Endothelial cell of umbilical vein (primary cell): ENCODE results near the gene MTREX. TPM values are rescaled to one million over a fixed set of nuclear protein-coding genes. Genes with fewer than 3 reads are reported as not detected.

Source experiments
- BruUV-seq: library from RNA; stranded (reverse); fragments of 400-500 nt; replicated peaks from 2 replicates; lab custom pipeline; 2021; lab: Mats Ljungman, UMichigan
- CTCF ChIA-PET: fragments of 300-600, 350-600 bp; sonication (Branson Sonifier 250); formaldehyde crosslinking; loops from one replicate; lab custom pipeline; 2021; ENCODE audit warnings: antibody characterized with exemption, inconsistent platforms; lab: Charles Lee
- POLR2A ChIA-PET: fragments of 300-600, 350-600 bp; sonication (Branson Sonifier 250); formaldehyde crosslinking; loops from one replicate; lab custom pipeline; 2021; ENCODE audit warnings: antibody characterized with exemption, inconsistent platforms; lab: Charles Lee
- DNase-seq: peaks from one replicate; pipeline ENCODE4 v3.0.0-alpha.2; 2011; ENCODE audit warnings: low read depth, low spot score
- FAIRE-seq: peaks from 2 replicates; lab custom pipeline; 2011; peaks lifted over from hg19 to GRCh38; lab: Jason Lieb, UNC
- H2AFZ ChIP-seq: 2 replicates; pipeline ENCODE4 v1.6.0; 2012; ENCODE audit warnings: low read depth, low read length, control low read depth, inconsistent platforms
- H3K27ac ChIP-seq: 2 replicates; pipeline ENCODE4 v1.5.1; 2011; ENCODE audit warnings: low read depth, mild to moderate bottlenecking, control low read depth, low read length, moderate library complexity; ENCODE audit not compliant: insufficient read depth
- H3K27me3 ChIP-seq, 2 experiments: 2 replicates each; pipeline versions ENCODE4 v1.6.0 to v1.6.1; 2011; ENCODE audit warnings: low read length in 2 of 2, mixed read lengths in 1 of 2; ENCODE audit not compliant: control insufficient read depth in 2 of 2, insufficient read depth in 2 of 2
- H3K36me3 ChIP-seq, 2 experiments: 2 replicates in 1 of 2; 3 replicates in 1 of 2; pipeline ENCODE4 v1.5.1; 2011; ENCODE audit warnings: low read length in 2 of 2, mild to moderate bottlenecking in 1 of 2, moderate library complexity in 1 of 2; ENCODE audit not compliant: control insufficient read depth in 2 of 2, insufficient read depth in 2 of 2; ENCODE audit errors: extremely low read depth in 1 of 2
- H3K4me1 ChIP-seq: 3 replicates; pipeline ENCODE4 v1.5.1; 2011; ENCODE audit warnings: mild to moderate bottlenecking, low read length; ENCODE audit not compliant: control insufficient read depth, insufficient read depth; ENCODE audit errors: extremely low read depth
- H3K4me2 ChIP-seq: 2 replicates; pipeline ENCODE4 v1.6.1; 2011; ENCODE audit warnings: low read length, control low read depth, mixed read lengths; ENCODE audit not compliant: insufficient read depth
- H3K4me3 ChIP-seq, 3 experiments: fragments of 200-600 bp in 1 of 3; sonication (generic), shearing (Covaris generic) in 1 of 3; replicated peaks in 1 of 3; 2 replicates each; pipeline ENCODE4 v1.5.1; 2011 to 2016; ENCODE audit warnings: control low read depth in 3 of 3, low read length in 3 of 3, mild to moderate bottlenecking in 2 of 3, inconsistent platforms in 1 of 3, low read depth in 1 of 3, moderate library complexity in 1 of 3; ENCODE audit not compliant: insufficient read depth in 1 of 3
- H3K79me2 ChIP-seq: 2 replicates; pipeline ENCODE4 v1.6.0; 2012; ENCODE audit warnings: low read length, inconsistent platforms; ENCODE audit not compliant: control insufficient read depth, insufficient read depth
- H3K9ac ChIP-seq: replicated peaks from 2 replicates; pipeline ENCODE3; 2011; ENCODE audit warnings: low read length, control low read depth; ENCODE audit not compliant: insufficient read depth; ENCODE audit errors: extremely low read depth
- H3K9me1 ChIP-seq: replicated peaks from 3 replicates; pipeline ENCODE4 v1.6.0; 2011; ENCODE audit warnings: mild to moderate bottlenecking, low read length; ENCODE audit not compliant: control insufficient read depth, insufficient read depth; ENCODE audit errors: extremely low read depth
- H3K9me3 ChIP-seq: replicated peaks from 2 replicates; pipeline ENCODE4 v1.5.1; 2012; ENCODE audit warnings: low read length, inconsistent platforms; ENCODE audit not compliant: control insufficient read depth, insufficient read depth
- H4K20me1 ChIP-seq: replicated peaks from 2 replicates; pipeline ENCODE3; 2011; ENCODE audit warnings: mild to moderate bottlenecking, low read length; ENCODE audit not compliant: control insufficient read depth, insufficient read depth; ENCODE audit errors: extremely low read depth
- EZH2 ChIP-seq: IDR thresholded peaks from 2 replicates; pipeline ENCODE4 v1.6.1; 2012; ENCODE audit warnings: borderline replicate concordance, low read depth, mild to moderate bottlenecking, moderate library complexity, low read length, inconsistent platforms; ENCODE audit not compliant: severe bottlenecking
- FOS ChIP-seq: IDR thresholded peaks from 2 replicates; pipeline ENCODE4 v1.6.1; 2011; ENCODE audit warnings: mild to moderate bottlenecking, low read length, moderate library complexity, borderline replicate concordance; ENCODE audit not compliant: insufficient read depth
- GATA2 ChIP-seq: IDR thresholded peaks from 2 replicates; pipeline ENCODE4 v1.7.0; 2011; ENCODE audit warnings: low read depth, mild to moderate bottlenecking, moderate library complexity, mixed read lengths, low read length; ENCODE audit not compliant: insufficient read length, insufficient read depth
- JUN ChIP-seq: IDR thresholded peaks from 2 replicates; pipeline ENCODE4 v1.6.1; 2011; ENCODE audit warnings: borderline replicate concordance, low read depth; ENCODE audit not compliant: insufficient read length, insufficient read depth
- MYC ChIP-seq: IDR thresholded peaks from one replicate; pipeline ENCODE4 v1.6.1; 2011; ENCODE audit warnings: mild to moderate bottlenecking, low read depth, low read length
- POLR2A ChIP-seq: IDR thresholded peaks from 2 replicates; pipeline ENCODE4 v1.6.1; 2012; ENCODE audit warnings: low read depth, mild to moderate bottlenecking, control low read depth, low read length
- POLR2AphosphoS5 ChIP-seq: IDR thresholded peaks from 2 replicates; pipeline ENCODE4 v1.6.1; 2012; ENCODE audit warnings: low read depth, mild to moderate bottlenecking, control low read depth, low read length, moderate library complexity; ENCODE audit not compliant: insufficient read depth
- dilution Hi-C: fragments of 300-500 bp; cut with MboI; formaldehyde crosslinking; loops from one replicate; pipeline ENCODE4 v1.15.0; 2019; ENCODE audit warnings: low sequenced_read_pairs; ENCODE audit not compliant: extremely low pct_ligation_motif_present
- intact Hi-C: fragments of 100-400 bp; cut with micrococcal nuclease; formaldehyde crosslinking; loops from one replicate; pipeline ENCODE4 v1.10.0; 2022
- polyA plus RNA-seq, 4 experiments: library from polyadenylated mRNA; depleted of rRNA in 3 of 4; stranded (reverse) in 3 of 4; unstranded in 1 of 4; fragments of >200 nt; gene quantifications; 2 replicates each; pipeline versions ENCODE4 v1.2.1 to v1.2.3, GENCODE V29; 2011 to 2012; ENCODE audit warnings: missing spikeins in 1 of 4
- total RNA-seq: library from RNA; stranded (reverse); gene quantifications from 2 replicates; pipeline ENCODE4 v1.2.3, GENCODE V29; 2021
- TF ChIP-seq, protein P1 (sequence below): IDR thresholded peaks from 2 replicates; pipeline ENCODE4 v1.6.1; 2011; ENCODE audit not compliant: insufficient read depth, insufficient read length
- TF ChIP-seq, protein P2 (sequence below), 2 donors: IDR thresholded peaks; 1 replicate in 1 of 2; 2 replicates in 1 of 2; pipeline ENCODE4 v1.5.1; 2011; ENCODE audit warnings: low read length in 2 of 2, mild to moderate bottlenecking in 2 of 2, moderate library complexity in 2 of 2, control low read depth in 1 of 2, inconsistent platforms in 1 of 2, low read depth in 1 of 2; ENCODE audit not compliant: insufficient read depth in 1 of 2; ENCODE audit errors: extremely low read depth in 1 of 2

Gene MTREX
- total and polyA plus RNA-seq, 2 donors (not counting 3 experiments of a cell fraction or from before 2014, with no cell fraction given): 9.8 to 76.3 TPM

DNA sequence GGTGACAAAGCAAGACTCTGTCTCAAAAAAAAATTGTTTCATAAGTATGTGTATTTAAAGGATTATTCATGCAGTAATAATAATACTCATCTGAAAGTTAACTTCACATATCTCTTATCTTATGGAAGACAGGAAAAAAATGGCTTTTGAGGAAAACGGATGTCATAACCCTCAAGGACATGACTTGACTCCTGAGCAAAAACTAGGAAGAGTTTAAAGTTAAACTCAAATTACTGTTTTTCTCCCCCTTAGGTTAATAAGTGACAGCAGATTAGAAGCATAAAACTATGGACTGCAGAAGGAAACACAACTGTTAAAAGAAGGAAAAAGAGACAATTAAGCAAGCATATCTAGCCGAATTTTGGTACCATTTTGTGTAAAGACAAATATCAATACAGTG lies 16.8 kb upstream of the MTREX start:
- Histone ChIP-seq H3K4me2 (no peak overlapping the region), H2AFZ (no peak overlapping the region), H3K79me2 (no peaks in the 10 kb centered on the region), H3K4me3 (no peak overlapping the region), H3K9me3 (no peaks in the 10 kb centered on the region), H3K9me1 (no peaks in the 10 kb centered on the region), H3K36me3 (peaks cover 4 to 12% of the 10 kb centered on the region in 2 experiments), H4K20me1 (no peaks in the 10 kb centered on the region), H3K4me1 (no peaks in the 10 kb centered on the region), H3K27ac (no peak overlapping the region), H3K9ac (no peak overlapping the region), H3K27me3 (no peaks in the 10 kb centered on the region)
- no TSS peak for BruUV-seq
- intact Hi-C loops (no loop called here), dilution Hi-C loops (no loop called here)
- ChIA-PET POLR2A (no interaction called here), CTCF (no interaction called here)
- DNase-seq (no peak), FAIRE-seq (no peak)
- TF ChIP-seq, protein P1, sequence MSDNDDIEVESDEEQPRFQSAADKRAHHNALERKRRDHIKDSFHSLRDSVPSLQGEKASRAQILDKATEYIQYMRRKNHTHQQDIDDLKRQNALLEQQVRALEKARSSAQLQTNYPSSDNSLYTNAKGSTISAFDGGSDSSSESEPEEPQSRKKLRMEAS: no peak
- TF ChIP-seq POLR2AphosphoS5: no peak
- TF ChIP-seq FOS: no peak
- no peak for TF ChIP-seq EZH2
- no peak for TF ChIP-seq GATA2
- TF ChIP-seq POLR2A: no peak
- TF ChIP-seq JUN: no peak
- TF ChIP-seq, protein P2, sequence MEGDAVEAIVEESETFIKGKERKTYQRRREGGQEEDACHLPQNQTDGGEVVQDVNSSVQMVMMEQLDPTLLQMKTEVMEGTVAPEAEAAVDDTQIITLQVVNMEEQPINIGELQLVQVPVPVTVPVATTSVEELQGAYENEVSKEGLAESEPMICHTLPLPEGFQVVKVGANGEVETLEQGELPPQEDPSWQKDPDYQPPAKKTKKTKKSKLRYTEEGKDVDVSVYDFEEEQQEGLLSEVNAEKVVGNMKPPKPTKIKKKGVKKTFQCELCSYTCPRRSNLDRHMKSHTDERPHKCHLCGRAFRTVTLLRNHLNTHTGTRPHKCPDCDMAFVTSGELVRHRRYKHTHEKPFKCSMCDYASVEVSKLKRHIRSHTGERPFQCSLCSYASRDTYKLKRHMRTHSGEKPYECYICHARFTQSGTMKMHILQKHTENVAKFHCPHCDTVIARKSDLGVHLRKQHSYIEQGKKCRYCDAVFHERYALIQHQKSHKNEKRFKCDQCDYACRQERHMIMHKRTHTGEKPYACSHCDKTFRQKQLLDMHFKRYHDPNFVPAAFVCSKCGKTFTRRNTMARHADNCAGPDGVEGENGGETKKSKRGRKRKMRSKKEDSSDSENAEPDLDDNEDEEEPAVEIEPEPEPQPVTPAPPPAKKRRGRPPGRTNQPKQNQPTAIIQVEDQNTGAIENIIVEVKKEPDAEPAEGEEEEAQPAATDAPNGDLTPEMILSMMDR (IDR thresholded peaks at IDR 0.05; ENCODE audit: extremely low read depth in 1 of 2, insufficient read depth in 1 of 2, low read depth in 1 of 2, low read length in 2 of 2): no peak
- TF ChIP-seq MYC: no peak
